Endothelial cell of hepatic sinusoid (primary cell): ENCODE measurements around the gene PTGDS.

Experiments used
- in situ Hi-C: cut with HindIII; loops from 2 replicates; pipeline ENCODE4 v1.10.0; 2017; ENCODE audit warnings: low sequenced_read_pairs

PTGDS gene

DNA sequence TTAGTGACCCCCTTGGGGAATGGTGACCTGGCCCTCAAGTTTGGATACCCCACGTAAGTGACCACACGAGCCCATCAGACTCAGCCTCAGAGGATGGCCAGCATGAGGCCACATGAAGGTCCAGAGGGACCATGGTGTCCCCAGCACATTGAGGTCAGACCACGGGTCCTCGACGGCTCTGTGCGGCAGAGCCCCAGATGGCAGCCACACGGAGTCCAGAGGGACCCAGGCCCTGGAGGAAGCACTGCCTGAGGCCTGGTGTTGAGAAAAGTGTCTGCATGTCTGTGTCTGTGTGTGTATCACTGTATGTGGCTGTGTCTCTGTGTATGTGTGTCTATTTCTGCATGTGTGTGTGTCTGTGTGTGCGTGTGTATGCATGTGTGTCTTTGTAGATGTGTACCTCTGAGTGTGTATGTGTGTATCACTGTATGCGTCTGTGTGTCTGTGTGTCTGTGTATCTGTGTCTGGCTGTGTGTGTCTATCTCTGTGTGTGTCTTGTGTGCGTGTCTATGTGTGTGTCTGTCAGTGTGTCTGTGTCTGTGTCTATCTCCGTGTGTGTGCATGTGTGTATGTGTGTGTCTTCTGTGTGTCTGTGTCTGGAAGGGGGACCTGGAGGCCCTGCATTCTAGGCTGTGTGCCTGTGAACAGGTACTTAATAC lies 6.5 kb downstream of the PTGDS start:
- in situ Hi-C loops = no loop called here

DNA sequence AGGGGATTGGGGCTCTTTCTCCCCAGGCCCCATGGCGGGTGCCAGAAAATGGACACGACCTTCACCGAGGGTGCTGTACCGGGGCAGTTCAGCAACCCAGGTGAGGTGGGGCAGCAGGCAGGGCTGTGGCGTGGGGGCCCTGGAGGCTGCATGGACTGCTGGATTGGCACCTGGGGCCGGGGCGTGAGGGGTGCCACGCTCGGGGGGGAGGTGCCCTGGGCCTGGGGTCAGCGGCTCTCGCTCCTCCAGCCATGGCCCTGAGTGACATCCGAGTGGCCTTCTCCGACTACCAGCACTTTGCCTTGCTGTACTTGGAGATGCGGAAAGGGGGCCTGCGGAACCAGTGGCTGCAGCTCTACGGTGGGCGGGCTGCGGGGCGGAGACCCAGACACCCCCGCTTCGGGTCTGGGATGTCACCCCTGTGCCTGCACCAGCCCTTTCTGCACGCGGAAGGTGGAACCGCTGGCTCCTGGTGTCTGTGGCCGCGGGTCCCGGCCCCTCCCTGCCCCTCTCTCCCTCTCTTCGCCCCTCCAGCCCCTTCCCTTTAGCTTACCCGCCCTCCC lies 7.2 kb downstream of the PTGDS start:
- in situ Hi-C loops = no loop called here

DNA sequence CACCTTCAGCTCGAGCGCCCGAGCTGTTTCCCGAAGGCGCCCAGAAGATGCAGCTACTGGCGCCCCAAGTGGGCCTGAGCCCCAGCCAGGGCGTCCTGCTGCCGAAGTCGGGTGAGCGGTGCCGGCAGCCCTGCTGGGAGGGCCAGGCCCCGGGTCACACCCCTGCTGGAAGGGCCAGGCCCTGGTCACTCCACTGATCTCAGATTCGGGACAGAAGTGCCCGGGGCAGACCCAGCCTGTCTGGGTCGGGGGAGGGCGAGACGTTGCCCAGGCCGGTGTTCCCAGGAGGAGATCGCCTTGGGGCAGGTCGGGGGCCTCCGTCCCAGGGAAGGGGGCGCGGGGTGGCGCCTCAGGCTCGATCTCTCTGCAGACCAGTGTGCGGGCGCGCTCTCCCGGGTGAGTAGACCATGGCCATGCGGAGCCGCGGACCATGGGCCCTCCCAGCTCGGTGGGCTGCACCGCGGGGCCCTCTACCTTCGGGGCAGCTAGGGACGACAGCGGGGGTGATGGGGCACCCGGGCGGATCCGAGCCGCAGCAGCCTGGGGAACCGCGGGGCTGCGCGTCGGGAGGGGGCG lies 7.8 kb downstream of the PTGDS start:
- in situ Hi-C loops = no loop called here

DNA sequence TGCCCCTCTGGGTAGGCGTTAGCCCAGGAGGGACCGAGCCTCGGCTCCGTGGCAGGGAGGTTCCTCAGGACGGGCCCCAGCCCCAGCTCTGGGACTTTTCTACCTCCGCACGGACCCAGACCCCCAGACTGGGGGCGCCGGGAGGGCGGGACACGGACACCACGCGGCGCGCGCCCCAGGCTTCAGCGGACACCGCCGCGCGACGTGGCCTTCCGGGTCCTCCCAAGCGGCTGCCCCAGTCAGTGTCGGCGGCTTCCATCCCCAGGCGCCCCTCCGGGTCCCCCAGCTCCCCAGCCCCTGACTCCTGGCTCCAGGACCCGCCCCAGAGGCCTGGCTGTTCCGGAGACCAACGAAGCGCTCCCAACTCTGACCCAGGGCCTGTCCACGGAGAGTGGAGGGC lies 8.5 kb downstream of the PTGDS start:
- in situ Hi-C loops = no loop called here

DNA sequence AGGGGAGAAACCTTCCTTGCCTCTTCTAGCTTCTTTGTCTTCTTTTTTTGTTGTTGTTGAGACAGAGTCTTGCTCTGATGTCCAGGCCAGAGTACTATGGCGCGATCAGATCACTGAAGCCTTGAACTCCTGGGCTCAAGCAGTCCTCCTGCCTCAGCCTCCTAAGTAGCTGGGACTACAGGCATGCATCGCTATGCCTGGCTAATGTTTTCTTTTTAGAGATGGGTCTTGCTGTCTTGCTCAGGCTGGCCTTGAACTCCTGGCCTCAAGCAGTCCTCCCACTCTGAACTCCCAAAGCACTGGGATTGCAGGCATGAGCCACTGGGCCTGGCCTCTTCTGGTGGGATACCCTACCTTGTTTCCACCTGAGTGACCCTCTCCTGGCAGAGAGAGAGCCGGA lies 11.6 kb downstream of the PTGDS start:
- in situ Hi-C loops = no loop called here

DNA sequence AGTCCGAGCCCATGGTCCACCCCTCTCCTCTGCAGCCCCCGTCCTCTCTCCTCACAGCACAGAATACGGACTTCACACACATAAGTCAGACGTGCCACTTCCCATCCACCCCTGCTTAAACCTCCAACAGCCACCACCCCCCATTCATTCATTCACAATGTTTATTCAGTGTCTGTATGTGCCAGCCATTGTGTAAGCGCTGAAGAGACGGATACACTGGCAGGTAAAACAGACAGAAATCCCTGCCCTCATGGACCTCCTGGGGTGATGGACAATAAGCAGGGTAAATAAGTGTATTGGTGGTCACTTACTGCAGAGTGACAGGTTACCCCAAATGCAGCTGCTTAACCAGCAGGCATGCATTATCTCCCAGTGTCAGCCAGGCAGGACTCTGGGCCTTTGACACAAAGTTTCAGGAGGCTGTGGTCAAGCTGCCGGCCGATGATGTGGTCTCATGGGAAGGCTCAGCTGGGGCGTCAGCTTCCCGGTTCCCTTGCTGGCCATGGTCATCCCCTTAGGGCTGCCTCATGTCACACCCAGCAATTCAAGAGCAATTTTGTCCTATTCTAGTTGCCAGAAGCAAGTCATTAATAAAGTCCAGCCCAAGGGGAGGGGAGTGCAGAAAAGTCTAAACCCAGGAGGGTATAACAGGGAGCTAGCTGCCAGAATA lies 13.1 kb downstream of the PTGDS start:
- in situ Hi-C loops = no loop called here

GRCh38 chr9:136991993-136992818 lies 14.9 kb downstream of the PTGDS start, which contains the start of gene PAXX:
TSS of gene PAXX (plus strand) at chr9:136992422. CDS start at chr9:136992444, 22 bp downstream.
- in situ Hi-C loops = no loop called here

GRCh38 chr9:136992819-136993369 lies 15.6 kb downstream of the PTGDS start:
- in situ Hi-C loops = no loop called here

DNA sequence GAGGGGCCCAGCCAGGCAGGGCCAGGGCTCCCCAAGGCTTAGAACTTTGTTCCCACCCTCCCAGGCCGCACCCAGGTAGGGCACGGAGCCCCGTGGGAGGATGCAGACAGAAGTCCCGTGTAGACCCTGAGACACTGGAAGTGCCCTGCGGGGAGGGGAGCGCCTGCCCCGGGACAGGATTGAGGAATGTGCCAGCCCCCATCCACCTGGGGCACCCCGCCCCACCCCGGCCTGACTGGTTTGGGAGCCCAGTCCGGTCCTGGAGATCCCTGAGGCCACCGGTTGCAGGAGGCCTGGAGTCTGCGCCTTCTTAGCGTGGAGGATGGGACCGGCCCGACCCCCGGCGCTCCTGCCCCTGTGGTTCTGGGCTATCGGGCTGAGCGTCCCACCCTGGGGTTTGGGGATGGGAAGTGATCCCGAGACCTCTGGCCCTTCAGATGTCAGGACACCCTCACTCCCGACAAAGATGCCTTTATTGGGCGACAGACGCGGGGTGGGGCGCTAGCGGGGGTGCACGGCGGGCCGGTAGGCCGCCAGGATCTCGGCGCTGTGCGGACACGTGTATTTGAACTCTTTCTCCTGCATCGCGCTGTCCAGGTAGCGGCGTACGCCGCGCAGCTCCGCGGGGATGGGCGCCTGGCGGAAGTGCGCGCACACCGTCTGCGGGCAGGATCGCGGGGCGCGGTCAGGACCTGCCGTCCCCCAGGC lies 17.0 kb downstream of the PTGDS start:
- in situ Hi-C loops = no loop called here

- in situ Hi-C loops = no loop called here
Observed at GRCh38 chr9:136994888-136995230, 17.6 kb downstream of the PTGDS start.

- in situ Hi-C loops = no loop called here
Observed at GRCh38 chr9:136995362-136995761, 18.1 kb downstream of the PTGDS start.

DNA sequence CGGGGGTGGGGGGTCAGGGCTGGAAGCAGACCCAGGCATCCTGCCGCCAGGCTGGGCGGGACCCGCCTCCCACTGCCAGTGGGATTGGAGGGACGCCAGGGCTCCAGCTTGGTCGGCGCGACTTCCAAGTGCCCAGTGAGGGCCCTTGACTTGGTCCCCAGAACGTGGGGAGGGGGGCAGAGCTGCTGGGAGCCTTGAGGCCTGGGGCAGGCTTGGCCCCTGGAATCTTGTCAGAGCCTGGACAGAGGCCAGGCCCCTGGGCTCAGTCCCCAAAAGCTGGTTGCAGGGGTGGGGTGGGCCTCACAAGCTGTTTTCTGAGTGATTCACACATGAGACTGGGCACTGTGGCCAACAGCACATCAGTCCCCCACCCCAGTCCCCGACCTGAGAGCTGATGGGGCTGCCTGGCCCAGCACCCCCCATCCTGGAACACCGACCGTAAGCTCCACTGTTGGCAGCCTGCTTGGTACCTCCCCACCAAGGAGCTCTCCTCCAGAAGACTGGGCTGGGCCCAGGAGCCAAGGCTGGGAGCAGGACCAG lies 18.5 kb downstream of the PTGDS start:
- in situ Hi-C loops = no loop called here

DNA sequence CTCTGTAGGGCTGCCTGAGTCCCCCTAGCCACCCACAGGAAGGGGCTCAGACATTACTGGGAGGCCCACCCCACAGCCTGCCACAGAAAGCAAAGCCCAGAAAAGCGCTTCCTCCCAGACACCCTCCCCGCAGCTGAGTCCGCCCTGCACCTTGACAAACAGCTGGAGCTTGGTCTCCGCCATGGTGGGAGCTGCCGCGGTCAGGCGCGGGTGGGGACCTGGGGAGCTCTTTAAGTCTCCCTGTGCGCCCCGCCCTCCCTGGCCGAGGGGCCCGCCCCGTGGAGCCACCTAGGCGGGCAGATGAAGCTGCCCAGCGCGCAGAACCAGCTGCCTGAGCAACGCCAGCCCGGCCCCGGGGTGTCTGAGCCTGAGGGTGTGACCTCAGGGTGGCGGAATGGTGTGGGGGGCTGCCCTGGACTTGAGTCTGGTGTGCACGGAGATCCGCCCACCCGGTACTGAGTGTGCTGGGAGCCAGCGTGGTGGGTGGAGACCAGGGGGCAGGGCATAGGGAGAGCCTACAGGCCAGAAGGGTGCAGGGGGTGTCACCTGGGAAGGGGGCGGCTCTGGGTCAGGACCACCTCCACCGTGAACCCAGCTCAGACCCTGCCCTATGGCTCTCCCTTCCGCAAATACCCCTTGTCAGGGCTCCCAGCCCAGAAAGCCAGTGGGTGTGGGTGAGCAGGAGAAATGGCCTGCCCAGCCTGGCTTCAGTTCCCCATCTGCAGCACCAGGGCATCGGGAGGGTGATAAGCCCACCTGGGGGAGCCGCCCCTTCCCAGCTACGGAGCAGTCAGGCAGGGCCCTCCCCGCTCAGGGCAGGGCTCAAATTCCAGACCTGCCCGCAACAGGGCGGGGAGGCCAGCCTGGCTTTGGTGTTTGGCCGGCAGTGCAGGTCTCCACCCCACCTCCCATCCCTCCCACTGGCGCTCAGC lies 19.3 kb downstream of the PTGDS start, which contains the start of gene CLIC3:
Gene CLIC3, minus strand, starts transcription at position 208 of the 932 bp plus-strand sequence. Its CDS starts 25 bp downstream, at position 183.
- in situ Hi-C loops = no loop called here

- in situ Hi-C loops = no loop called here
Observed at GRCh38 chr9:136997371-136997770, 20.1 kb downstream of the PTGDS start.

- in situ Hi-C loops = no loop called here
Observed at GRCh38 chr9:136997830-136998234, 20.5 kb downstream of the PTGDS start.

DNA sequence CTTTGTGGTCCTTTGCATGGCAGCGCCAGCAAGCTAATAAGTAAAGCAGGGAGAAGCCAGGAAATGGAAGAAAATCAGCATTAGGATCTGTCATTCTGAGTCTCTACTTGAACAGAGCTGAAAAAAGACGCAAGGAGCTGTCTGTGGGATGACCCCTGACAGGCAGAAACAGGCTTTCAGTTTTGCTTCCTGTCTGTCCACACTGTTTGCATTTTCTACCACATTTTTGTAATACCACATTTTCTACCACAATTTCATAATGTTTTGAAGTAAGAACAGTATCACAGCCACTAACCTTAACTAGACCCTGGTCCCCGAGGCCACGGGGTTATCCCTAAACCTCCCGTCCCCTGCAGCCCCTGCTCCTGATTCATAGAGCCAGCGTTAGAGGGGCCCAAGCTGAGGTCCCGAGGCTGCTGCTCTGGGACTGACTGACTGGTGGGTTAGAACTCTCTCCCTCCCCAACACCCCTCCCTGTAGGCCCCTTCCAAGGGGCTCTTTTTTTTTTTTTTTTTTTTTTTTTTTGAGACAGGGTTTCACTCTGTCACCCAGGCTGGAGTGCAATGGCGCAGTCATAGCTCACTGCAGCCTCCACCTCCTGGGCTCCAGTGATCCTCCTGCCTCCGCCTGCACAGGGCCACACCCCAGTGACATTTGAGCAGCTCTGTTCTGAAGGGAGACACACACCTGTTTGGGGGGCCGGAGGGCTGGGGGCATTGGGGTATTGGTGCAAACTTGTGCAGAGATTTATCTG lies 23.1 kb downstream of the PTGDS start:
- in situ Hi-C loops = no loop called here

DNA sequence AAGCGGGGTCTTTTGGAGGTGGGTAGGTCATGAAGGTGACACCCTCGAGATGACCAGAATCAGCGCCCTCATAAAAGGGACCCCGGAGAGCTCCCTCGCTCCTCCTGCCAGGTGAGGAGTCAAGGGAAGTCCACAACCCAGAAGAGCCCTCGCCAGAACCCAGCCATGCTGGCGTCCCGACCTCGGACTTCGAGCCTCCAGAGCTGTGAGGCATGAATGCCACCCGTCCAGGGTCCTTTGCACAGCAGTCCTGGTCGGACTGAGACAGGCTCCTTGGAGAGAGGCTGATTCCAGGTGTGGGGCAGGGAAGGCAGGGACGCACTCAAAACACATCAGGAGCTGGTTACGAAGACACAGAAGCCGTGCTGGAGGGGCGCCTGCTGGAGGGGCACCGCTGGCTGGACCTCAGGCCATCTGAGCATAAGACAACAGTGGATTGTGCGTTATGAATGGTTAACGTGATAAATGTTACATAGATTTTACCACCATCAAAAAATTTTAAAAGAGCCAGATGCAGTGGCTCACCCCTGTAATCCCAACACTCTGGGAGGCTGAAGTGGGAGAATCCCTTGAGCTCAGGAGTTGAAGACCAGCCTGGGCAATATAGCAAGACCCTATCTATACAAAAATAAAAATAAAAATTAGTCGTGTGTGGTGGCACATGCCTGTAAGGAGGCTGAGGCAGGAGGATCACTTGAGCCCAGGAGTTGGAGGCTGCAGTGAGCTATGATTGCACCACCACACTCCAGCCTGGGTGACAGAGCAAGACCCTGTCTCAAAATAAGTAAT lies 24.7 kb downstream of the PTGDS start:
- in situ Hi-C loops = no loop called here
